DOHH2 (cell line): ENCODE data around the gene GGPS1.
A peak's percentile ranks its signal among the peaks of the same experiment; 100 is the strongest.

Experiments
- H3F3A ChIP-seq: fragments of 200-600 bp; sonication (generic), shearing (Covaris generic); 2 replicates; pipeline ENCODE4 v1.6.0; 2016; ENCODE audit warnings: antibody characterized with exemption, mild to moderate bottlenecking; ENCODE audit not compliant: control insufficient read depth, insufficient read depth
- H3K27ac ChIP-seq: fragments of 200-600 bp; sonication (generic); 2 replicates; pipeline ENCODE4 v1.5.1; 2014; ENCODE audit warnings: low read depth, mild to moderate bottlenecking, low read length, moderate library complexity
- H3K27me3 ChIP-seq: fragments of 200-600 bp; sonication (generic); 2 replicates; pipeline ENCODE4 v1.6.1; 2014; ENCODE audit warnings: mild to moderate bottlenecking, low read length, mixed read lengths; ENCODE audit not compliant: control insufficient read depth
- H3K36me3 ChIP-seq: fragments of 200-600 bp; sonication (generic); 2 replicates; pipeline ENCODE4 v1.6.1; 2014; ENCODE audit warnings: mild to moderate bottlenecking, low read length, moderate library complexity, mixed read lengths; ENCODE audit not compliant: control insufficient read depth
- H3K4me1 ChIP-seq: fragments of 200-600 bp; sonication (generic); 2 replicates; pipeline ENCODE4 v1.6.1; 2014; ENCODE audit warnings: mild to moderate bottlenecking, low read length, mixed read lengths; ENCODE audit not compliant: control insufficient read depth
- H3K4me2 ChIP-seq: fragments of 200-600 bp; sonication (generic); 2 replicates; pipeline ENCODE4 v1.6.0; 2014; ENCODE audit warnings: mild to moderate bottlenecking, low read length, moderate library complexity
- H3K4me3 ChIP-seq: fragments of 200-600 bp; sonication (generic); 2 replicates; pipeline ENCODE4 v1.5.1; 2014; ENCODE audit warnings: mild to moderate bottlenecking, low read length, mixed read lengths
- H3K79me2 ChIP-seq: fragments of 200-600 bp; sonication (generic); 2 replicates; pipeline ENCODE4 v1.6.1; 2014; ENCODE audit warnings: mild to moderate bottlenecking, low read length, mixed read lengths; ENCODE audit not compliant: control insufficient read depth
- H3K9me2 ChIP-seq: fragments of 200-600 bp; sonication (generic); replicated peaks from 2 replicates; pipeline ENCODE4 v1.6.1; 2014; ENCODE audit warnings: mild to moderate bottlenecking, low read length, mixed read lengths; ENCODE audit not compliant: control insufficient read depth
- H3K9me3 ChIP-seq: fragments of 200-600 bp; sonication (generic); 2 replicates; pipeline ENCODE4 v1.6.1; 2014; ENCODE audit warnings: antibody characterized with exemption, low read length, mixed read lengths; ENCODE audit not compliant: control insufficient read depth, insufficient read depth
- H4K20me1 ChIP-seq: fragments of 200-600 bp; sonication (generic); 2 replicates; pipeline ENCODE4 v1.6.0; 2014; ENCODE audit warnings: low read depth, mild to moderate bottlenecking, antibody characterized with exemption, low read length, moderate library complexity; ENCODE audit not compliant: control insufficient read depth, insufficient read depth
- CTCF ChIP-seq: fragments of 200-600 bp; sonication (generic); IDR thresholded peaks from one replicate; pipeline ENCODE4 v1.5.1; 2014; ENCODE audit warnings: antibody characterized with exemption, mild to moderate bottlenecking, low read depth, low read length; ENCODE audit not compliant: poor library complexity, severe bottlenecking
- EZH2phosphoT487 ChIP-seq: fragments of 200-600 bp; sonication (generic); IDR thresholded peaks from 2 replicates; pipeline ENCODE4 v1.6.1; 2017; ENCODE audit warnings: borderline replicate concordance, mild to moderate bottlenecking, antibody characterized with exemption, low read length, moderate library complexity, mixed read lengths

Gene GGPS1

DNA sequence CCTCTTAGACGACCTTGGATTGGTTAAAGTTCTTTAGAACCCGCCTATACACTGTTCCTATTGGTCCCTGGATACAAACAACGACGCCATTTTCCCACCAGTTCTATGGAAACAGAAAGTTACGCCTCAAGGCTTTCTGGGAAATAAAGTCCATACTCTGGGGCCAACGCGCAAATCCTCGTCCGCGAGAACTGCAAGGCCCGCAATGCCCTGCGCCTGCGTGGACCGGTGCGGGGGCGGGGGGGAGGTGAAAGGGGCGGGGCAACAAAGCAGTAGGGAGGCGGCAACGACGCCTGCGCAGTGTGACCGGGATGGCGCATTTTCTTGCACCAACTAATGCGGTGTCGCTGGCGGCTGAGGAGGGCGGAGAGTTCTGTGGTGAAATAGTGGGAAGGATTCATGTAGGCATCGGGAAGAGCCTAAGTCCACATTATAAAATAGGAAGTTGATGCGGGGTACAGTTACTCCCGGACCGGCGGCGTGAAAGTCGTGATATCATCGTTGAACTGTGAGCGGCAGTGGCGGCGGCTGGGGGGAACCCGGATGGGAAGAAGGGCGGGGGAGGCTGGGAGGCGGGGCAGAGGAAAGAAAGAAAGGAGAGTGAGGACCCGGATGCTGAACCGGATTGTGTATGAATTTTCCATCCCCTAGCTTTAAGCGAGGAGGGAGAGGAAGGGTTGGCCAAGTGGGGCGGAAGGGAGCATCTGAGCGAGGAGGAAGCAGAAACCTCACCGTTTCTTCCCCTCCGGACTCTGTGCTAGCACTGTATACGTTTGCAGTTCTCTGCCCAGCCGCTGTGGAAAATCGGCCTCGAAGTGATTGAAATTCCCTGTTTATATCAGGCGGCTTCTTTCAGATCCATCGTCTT, at the start of gene GGPS1:
Gene GGPS1 (plus strand): TSS at position 300 of the 868 bp plus-strand sequence. CDS start 6,695 bp downstream, outside the sequence.
- peaks cover 91% of the 10 kb centered on the region for H3K79me2 ChIP-seq
- H4K20me1 ChIP-seq, result peaks cover 9% of the 10 kb centered on the region
- TF ChIP-seq EZH2phosphoT487 (no peak), CTCF (no peak)
- H3K27ac ChIP-seq, result peak within 1 kb of the TSS; percentile 86
- no peaks in the 10 kb centered on the region for H3K9me3 ChIP-seq
- no peaks in the 10 kb centered on the region for H3K9me2 ChIP-seq
- H3K4me1 ChIP-seq, result peaks cover 44% of the 10 kb centered on the region
- H3K27me3 ChIP-seq, result no peaks in the 10 kb centered on the region
- peaks cover 17% of the 10 kb centered on the region for H3F3A ChIP-seq
- H3K4me2 ChIP-seq, result peak within 1 kb of the TSS; percentile 84
- peaks cover 57% of the 10 kb centered on the region for H3K36me3 ChIP-seq
- peak within 1 kb of the TSS; percentile 90 for H3K4me3 ChIP-seq

GRCh38 chr1:235278915-235279292, 49.5 kb upstream of the GGPS1 start:
- Histone ChIP-seq H4K20me1 (peaks cover 22% of the 10 kb centered on the region), H3K9me3 (no peaks in the 10 kb centered on the region), H3F3A (peaks cover 3% of the 10 kb centered on the region; the same call in 1 of the 2 replicates), H3K27ac (no peak overlapping the region), H3K9me2 (no peaks in the 10 kb centered on the region), H3K36me3 (no peaks in the 10 kb centered on the region), H3K27me3 (no peaks in the 10 kb centered on the region), H3K4me3 (no peak overlapping the region), H3K79me2 (peaks cover 96% of the 10 kb centered on the region), H3K4me2 (no peak overlapping the region), H3K4me1 (peaks cover 18% of the 10 kb centered on the region)
- no peak for TF ChIP-seq EZH2phosphoT487
- TF ChIP-seq CTCF, result no peak

- H3K4me3 ChIP-seq, result no peak overlapping the region
These were observed 48.7 kb upstream of the GGPS1 start for GRCh38 chr1:235279694-235280093.

More at GRCh38 chr1:235279694-235280093, 48.7 kb upstream of the GGPS1 start:
- Histone ChIP-seq H3F3A (peaks cover 3% of the 10 kb centered on the region; the same call in 1 of the 2 replicates), H3K9me2 (no peaks in the 10 kb centered on the region), H3K9me3 (no peaks in the 10 kb centered on the region), H3K4me2 (no peak overlapping the region), H4K20me1 (peaks cover 26% of the 10 kb centered on the region), H3K36me3 (no peaks in the 10 kb centered on the region), H3K79me2 (peaks cover 96% of the 10 kb centered on the region), H3K4me1 (peaks cover 18% of the 10 kb centered on the region), H3K27ac (no peak overlapping the region), H3K27me3 (no peaks in the 10 kb centered on the region)
- no peak for TF ChIP-seq EZH2phosphoT487
- no peak for TF ChIP-seq CTCF
